HL-60 (cell line): ENCODE results near the gene TGFB1.

Experiments used
- DNase-seq, 2 experiments: peaks; one replicate each; pipeline ENCODE4 v3.0.0-alpha.2; 2010 to 2020; ENCODE audit warnings: low read depth in 1 of 2, low spot score in 1 of 2
- H3K27ac ChIP-seq: fragments of 250-450 bp; sonication (Bioruptor Pico); replicated peaks from 2 replicates; pipeline ENCODE4 v1.5.1; 2020; ENCODE audit warnings: mild to moderate bottlenecking, moderate library complexity
- H3K27me3 ChIP-seq: fragments of 250-450 bp; sonication (Bioruptor Pico); 2 replicates; pipeline ENCODE4 v1.5.1; 2021; ENCODE audit warnings: mild to moderate bottlenecking, moderate library complexity; ENCODE audit not compliant: insufficient read depth, poor library complexity, severe bottlenecking
- H3K4me3 ChIP-seq: replicated peaks from 2 replicates; pipeline ENCODE4 v1.5.1; 2011; ENCODE audit warnings: mild to moderate bottlenecking, control low read depth, low read length; ENCODE audit not compliant: insufficient read depth
- CTCF ChIP-seq: IDR thresholded peaks from one replicate; pipeline ENCODE4 v1.5.1; 2011; ENCODE audit warnings: low read length, control low read depth, inconsistent platforms; ENCODE audit not compliant: insufficient read depth
- GABPA ChIP-seq: IDR thresholded peaks from 2 replicates; pipeline ENCODE4 v1.6.1; 2012; ENCODE audit warnings: low read depth
- POLR2AphosphoS5 ChIP-seq: IDR thresholded peaks from 2 replicates; pipeline ENCODE4 v1.6.1; 2012; ENCODE audit warnings: low read depth
- REST ChIP-seq: IDR thresholded peaks from 2 replicates; pipeline ENCODE4 v1.6.1; 2012; ENCODE audit warnings: low read depth; ENCODE audit not compliant: insufficient replicate concordance
- SPI1 ChIP-seq: IDR thresholded peaks from 2 replicates; pipeline ENCODE4 v1.6.1; 2012; ENCODE audit warnings: low read depth, mild to moderate bottlenecking, borderline replicate concordance

The TGFB1 gene

GRCh38 chr19:41332468-41332867 is 21.3 kb downstream of the TGFB1 start:
- no peak for TF ChIP-seq REST
- Histone ChIP-seq H3K4me3 (no peak overlapping the region), H3K27ac (no peak overlapping the region), H3K27me3 (no peaks in the 10 kb centered on the region)
- no peak for DNase-seq

GRCh38 chr19:41332000-41332399 is 21.7 kb downstream of the TGFB1 start:
- no peaks in the 10 kb centered on the region for H3K27me3 ChIP-seq
- no peak overlapping the region for H3K27ac ChIP-seq
- no peak overlapping the region for H3K4me3 ChIP-seq
- TF ChIP-seq REST (no peak), GABPA (no peak), CTCF (no peak), POLR2AphosphoS5 (no peak), SPI1 (no peak)
- DNase-seq = no peak

- no peaks in the 10 kb centered on the region for H3K27me3 ChIP-seq
- no peak for DNase-seq
- H3K27ac ChIP-seq = no peak overlapping the region
- no peak for TF ChIP-seq CTCF
- no peak for TF ChIP-seq REST
- no peak for TF ChIP-seq SPI1
- TF ChIP-seq POLR2AphosphoS5 = no peak
- TF ChIP-seq GABPA = no peak
- H3K4me3 ChIP-seq = no peak overlapping the region
Measured at GRCh38 chr19:41330946-41331678, 22.6 kb downstream of the TGFB1 start.
